ENCODE measurements around the gene CSGALNACT2. TPM values are rescaled to one million over a fixed set of nuclear protein-coding genes. Genes with fewer than 3 reads are reported as not detected.
A peak's percentile ranks its signal among the peaks of the same experiment; 100 is the strongest.

Gene CSGALNACT2
- total RNA-seq, 1 experiment from 2014 or later: 8.9 TPM

GRCh38 chr10:43093423-43094076, 44.7 kb upstream of the CSGALNACT2 start:
- Histone ChIP-seq H3K27me3 (ENCODE audit: insufficient read depth, low read length) (no peaks in the 10 kb centered on the region), H2BK12ac (ENCODE audit: insufficient read length, low read depth, low read length) (no peak overlapping the region), H3K4me2 (ENCODE audit: insufficient read depth, insufficient read length, low read length) (no peak overlapping the region), H2BK20ac (ENCODE audit: low read depth, low read length, poor library complexity, severe bottlenecking) (no peak overlapping the region), H3K79me1 (ENCODE audit: insufficient read depth, low read depth, low read length, poor library complexity, severe bottlenecking) (no peaks in the 10 kb centered on the region), H3T11ph (ENCODE audit: low read length) (no peak overlapping the region), H3K4me1 (ENCODE audit: insufficient read depth, low read length) (no peaks in the 10 kb centered on the region), H4K8ac (replicated peaks; ENCODE audit: insufficient read length, low read depth, low read length) (no peak overlapping the region), H2AFZ (ENCODE audit: low read length) (no peak overlapping the region), H2BK5ac (ENCODE audit: insufficient read length, low read length) (no peak overlapping the region), H3K23ac (ENCODE audit: insufficient read length, low read depth, low read length) (no peak overlapping the region), H3K14ac (ENCODE audit: insufficient read depth, low read length) (no peak overlapping the region), H2BK120ac (ENCODE audit: low read depth, low read length, poor library complexity, severe bottlenecking) (no peak overlapping the region), H3K79me2 (ENCODE audit: insufficient read depth, low read length) (no peaks in the 10 kb centered on the region), H2AK5ac (ENCODE audit: insufficient read length, low read length) (no peak overlapping the region), H3K9ac (ENCODE audit: extremely low read depth, insufficient read length, low read length) (no peak overlapping the region), H3K56ac (ENCODE audit: insufficient read length, low read depth, low read length) (no peak overlapping the region), H3K23me2 (ENCODE audit: insufficient read length, low read depth, low read length, poor library complexity, severe bottlenecking) (no peaks in the 10 kb centered on the region), H4K5ac (ENCODE audit: insufficient read length, low read depth, low read length) (no peak overlapping the region), H3K9me3 (ENCODE audit: control insufficient read depth, low read depth, low read length) (no peaks in the 10 kb centered on the region), H3K4ac (ENCODE audit: low read depth, low read length) (no peak overlapping the region), H4K91ac (ENCODE audit: insufficient read length, low read depth, low read length) (no peak overlapping the region), H3K18ac (ENCODE audit: insufficient read length, low read depth, low read length) (no peak overlapping the region), H3K27ac (ENCODE audit: insufficient read length, low read depth, low read length) (no peak overlapping the region), H2BK15ac (ENCODE audit: low read depth, low read length) (no peak overlapping the region), H4K20me1 (ENCODE audit: control insufficient read depth, insufficient read depth, insufficient read length) (no peaks in the 10 kb centered on the region)
- Mint-ChIP-seq H3K27ac (no peak overlapping the region), H3K27me3 (ENCODE audit: low read depth) (peaks cover 2% of the 10 kb centered on the region; the same call in 1 of the 2 replicates), H3K4me1 (peaks cover 13 to 28% of the 10 kb centered on the region in 2 experiments), H3K36me3 (ENCODE audit: insufficient read depth in 1 of 3, low read depth in 3 of 3) (no peaks in the 10 kb centered on the region), H3K4me3 (no peak overlapping the region), H3K9me3 (no peaks in the 10 kb centered on the region)
- TF ChIP-seq CTCF (conservative IDR thresholded peaks at IDR 0.05): peak; percentile 41; the same call in 2 of the 3 replicates
- no CpG with 5 or more reads among the region's 12 CpGs for WGBS (ENCODE audit: extremely low coverage, insufficient read length, low lambda C conversion rate)
- peak; percentile 56 for DNase-seq
